H1 (cell line): ENCODE results near the gene STYXL1.

ENCODE experiments used
- CTCF ChIP-seq, 3 experiments: IDR thresholded peaks; 1 replicate in 2 of 3; 2 replicates in 1 of 3; pipeline versions ENCODE4 v1.5.1 to v1.6.1; 2011; ENCODE audit warnings: low read length in 3 of 3, mild to moderate bottlenecking in 3 of 3, inconsistent platforms in 2 of 3, low read depth in 1 of 3, moderate library complexity in 1 of 3; ENCODE audit not compliant: insufficient read depth in 1 of 3; ENCODE audit errors: control extremely low read depth in 1 of 3
- EZH2 ChIP-seq: fragments of 200-600 bp; sonication (generic); IDR thresholded peaks from 2 replicates; pipeline ENCODE4 v1.7.1; 2012; ENCODE audit warnings: low read depth, mild to moderate bottlenecking, moderate library complexity, low read length, inconsistent platforms; ENCODE audit not compliant: severe bottlenecking
- HDAC2 ChIP-seq, 2 experiments: fragments of 300-600 bp in 1 of 2; sonication (generic) in 1 of 2; IDR thresholded peaks; 2 replicates each; pipeline ENCODE4 v1.6.1; 2011 to 2012; ENCODE audit warnings: low read depth in 2 of 2, low read length in 2 of 2, mild to moderate bottlenecking in 2 of 2, moderate library complexity in 2 of 2, borderline replicate concordance in 1 of 2, inconsistent platforms in 1 of 2
- JUND ChIP-seq: IDR thresholded peaks from 2 replicates; pipeline ENCODE4 v1.6.1; 2011; ENCODE audit warnings: mild to moderate bottlenecking, improper control_type of control experiment, low read length
- POLR2A ChIP-seq, 2 experiments: IDR thresholded peaks; 1 replicate in 1 of 2; 2 replicates in 1 of 2; pipeline ENCODE4 v1.6.1; 2011; ENCODE audit warnings: low read depth in 2 of 2, low read length in 2 of 2, mild to moderate bottlenecking in 2 of 2; ENCODE audit errors: control extremely low read depth in 1 of 2
- POLR2AphosphoS5 ChIP-seq: IDR thresholded peaks from 2 replicates; pipeline ENCODE4 v1.6.1; 2011; ENCODE audit warnings: low read depth, low read length
- TCF12 ChIP-seq: IDR thresholded peaks from 2 replicates; pipeline ENCODE4 v1.6.1; 2011; ENCODE audit warnings: low read depth, mild to moderate bottlenecking, low read length

- no peak for TF ChIP-seq POLR2A (IDR thresholded peaks at IDR 0.05; ENCODE audit: control extremely low read depth in 1 of 2, low read depth in 2 of 2, low read length in 2 of 2)
- TF ChIP-seq POLR2AphosphoS5, result no peak
- TF ChIP-seq CTCF (IDR thresholded peaks at IDR 0.05; ENCODE audit: control extremely low read depth in 1 of 3, insufficient read depth in 1 of 3, low read depth in 1 of 3, low read length in 3 of 3), result no peak
- TF ChIP-seq HDAC2 (IDR thresholded peaks at IDR 0.05; ENCODE audit: borderline replicate concordance in 1 of 2, low read depth in 2 of 2, low read length in 2 of 2), result no peak
- TF ChIP-seq EZH2, result no peak
- no peak for TF ChIP-seq TCF12
- TF ChIP-seq JUND, result no peak
These were observed 51.8 kb downstream of the STYXL1 start for GRCh38 chr7:75995996-75996395.
